Cerebellar nuclear complex (tissue), 1 donor: ENCODE measurements around the gene TCF20.

ENCODE experiments used
- DNase-seq, 2 experiments: peaks; one replicate each; lab custom pipeline; 2025; lab: John Stamatoyannopoulos, UW

Gene TCF20

GRCh38 chr22:42300259-42301076 is 30.0 kb upstream of the TCF20 start:
- DNase-seq, result no peak

- no peak for DNase-seq
These were observed 29.3 kb upstream of the TCF20 start for GRCh38 chr22:42299586-42300258.

GRCh38 chr22:42298746-42299145 is 28.3 kb upstream of the TCF20 start:
- DNase-seq, result no peak

GRCh38 chr22:42297778-42298177 is 27.3 kb upstream of the TCF20 start:
- no peak for DNase-seq

GRCh38 chr22:42296883-42297282 is 26.4 kb upstream of the TCF20 start:
- DNase-seq, result no peak

GRCh38 chr22:42296381-42296853 is 26.0 kb upstream of the TCF20 start:
- no peak for DNase-seq

- DNase-seq, result no peak
These were observed 23.9 kb upstream of the TCF20 start for GRCh38 chr22:42294034-42294985.

- DNase-seq, result no peak
These were observed 22.5 kb upstream of the TCF20 start for GRCh38 chr22:42292732-42293520.

GRCh38 chr22:42291287-42291686 is 20.8 kb upstream of the TCF20 start:
- no peak for DNase-seq

GRCh38 chr22:42289671-42290541 is 19.5 kb upstream of the TCF20 start:
- no peak for DNase-seq

GRCh38 chr22:42288791-42289190 is 18.3 kb upstream of the TCF20 start:
- no peak for DNase-seq

- DNase-seq, result no peak
These were observed 16.9 kb upstream of the TCF20 start for GRCh38 chr22:42287174-42287890.

- DNase-seq, result no peak
These were observed 15.8 kb upstream of the TCF20 start for GRCh38 chr22:42286205-42286604.

GRCh38 chr22:42285604-42286003 is 15.2 kb upstream of the TCF20 start:
- no peak for DNase-seq

- no peak for DNase-seq
These were observed 14.3 kb upstream of the TCF20 start for GRCh38 chr22:42284643-42285181.

GRCh38 chr22:42284202-42284591 is 13.7 kb upstream of the TCF20 start:
- no peak for DNase-seq

GRCh38 chr22:42283278-42284201 is 13.1 kb upstream of the TCF20 start:
- no peak for DNase-seq

GRCh38 chr22:42282943-42283277 is 12.5 kb upstream of the TCF20 start:
- DNase-seq, result no peak
